Breast epithelium (tissue), 3 donors: ENCODE data around the gene RPL13.

Source experiments
- POLR2AphosphoS5 ChIP-seq, 3 donors: sonication (generic); formaldehyde crosslinking; IDR thresholded peaks; one replicate each; pipeline ENCODE4 v1.6.1; 2017; ENCODE audit warnings: antibody characterized with exemption in 3 of 3
- TF ChIP-seq, protein P1 (sequence below), 3 donors: fragments of 450-650 bp; IDR thresholded peaks; one replicate each; pipeline ENCODE4 v1.5.1; 2016 to 2017; ENCODE audit warnings: antibody characterized with exemption in 3 of 3, mild to moderate bottlenecking in 3 of 3, moderate library complexity in 3 of 3

DNA sequence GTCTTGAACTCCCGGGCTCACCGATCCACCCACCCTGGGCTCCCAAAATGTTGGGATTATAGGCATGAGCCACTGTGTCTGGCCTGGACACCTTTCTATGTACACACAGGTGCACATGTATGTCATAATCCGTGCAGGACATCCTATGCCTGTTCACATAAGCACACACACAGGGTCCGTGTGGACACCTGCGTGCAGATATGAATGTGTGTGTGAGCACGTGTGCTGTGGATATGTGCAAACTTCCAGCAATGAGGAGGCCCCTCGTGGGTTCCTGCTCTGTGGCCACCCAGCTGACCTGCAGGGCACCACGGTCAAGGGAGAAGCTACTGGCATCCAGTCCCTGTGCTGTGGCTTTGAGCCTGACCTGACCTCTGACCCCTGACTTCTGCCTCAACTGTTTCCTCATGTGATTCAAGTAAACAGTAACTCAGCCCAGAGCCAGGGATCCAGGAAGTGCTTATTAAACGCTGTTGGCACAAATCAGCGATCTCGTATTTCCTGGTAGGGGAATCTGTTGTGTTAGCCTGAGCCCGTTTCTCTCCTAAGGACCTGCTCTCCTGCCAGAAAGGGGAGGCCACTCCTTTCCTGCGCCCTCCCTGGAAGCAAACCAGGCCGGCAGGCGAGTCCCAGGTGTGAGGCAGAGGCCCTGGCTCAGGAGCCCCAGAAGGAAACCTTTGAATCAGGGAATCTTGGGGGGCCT lies 21.5 kb downstream of the RPL13 start:
- no peak for TF ChIP-seq POLR2AphosphoS5 (IDR thresholded peaks at IDR 0.05)
- TF ChIP-seq, protein P1, sequence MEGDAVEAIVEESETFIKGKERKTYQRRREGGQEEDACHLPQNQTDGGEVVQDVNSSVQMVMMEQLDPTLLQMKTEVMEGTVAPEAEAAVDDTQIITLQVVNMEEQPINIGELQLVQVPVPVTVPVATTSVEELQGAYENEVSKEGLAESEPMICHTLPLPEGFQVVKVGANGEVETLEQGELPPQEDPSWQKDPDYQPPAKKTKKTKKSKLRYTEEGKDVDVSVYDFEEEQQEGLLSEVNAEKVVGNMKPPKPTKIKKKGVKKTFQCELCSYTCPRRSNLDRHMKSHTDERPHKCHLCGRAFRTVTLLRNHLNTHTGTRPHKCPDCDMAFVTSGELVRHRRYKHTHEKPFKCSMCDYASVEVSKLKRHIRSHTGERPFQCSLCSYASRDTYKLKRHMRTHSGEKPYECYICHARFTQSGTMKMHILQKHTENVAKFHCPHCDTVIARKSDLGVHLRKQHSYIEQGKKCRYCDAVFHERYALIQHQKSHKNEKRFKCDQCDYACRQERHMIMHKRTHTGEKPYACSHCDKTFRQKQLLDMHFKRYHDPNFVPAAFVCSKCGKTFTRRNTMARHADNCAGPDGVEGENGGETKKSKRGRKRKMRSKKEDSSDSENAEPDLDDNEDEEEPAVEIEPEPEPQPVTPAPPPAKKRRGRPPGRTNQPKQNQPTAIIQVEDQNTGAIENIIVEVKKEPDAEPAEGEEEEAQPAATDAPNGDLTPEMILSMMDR (IDR thresholded peaks at IDR 0.05): no peak
